Thyroid gland (tissue), 4 donors: ENCODE measurements around the gene SNAPC5. TPM values are rescaled to one million over a fixed set of nuclear protein-coding genes. Genes with fewer than 3 reads are reported as not detected.

Experiments
- DNase-seq, 2 donors: peaks; one replicate each; pipeline ENCODE4 v3.0.0-alpha.2; 2019
- H3K27ac ChIP-seq, 3 donors: fragments of 200-600 bp; sonication (generic); 1 replicate in 2 of 3; 2 replicates in 1 of 3; pipeline ENCODE4 v1.5.1; 2016 to 2019; ENCODE audit warnings: mild to moderate bottlenecking in 1 of 3, moderate library complexity in 1 of 3
- H3K27me3 ChIP-seq: fragments of 200-600 bp; sonication (generic); one replicate; pipeline ENCODE4 v1.5.1; 2019
- H3K36me3 ChIP-seq, 2 donors: fragments of 200-600 bp; sonication (generic); one replicate each; pipeline ENCODE4 v1.5.1; 2016 to 2019
- H3K4me1 ChIP-seq, 2 donors: fragments of 200-600 bp; sonication (generic); one replicate each; pipeline ENCODE4 v1.5.1; 2017 to 2019
- H3K4me3 ChIP-seq, 3 donors: fragments of 200-600 bp; sonication (generic); replicated peaks in 1 of 3; 1 replicate in 2 of 3; 2 replicates in 1 of 3; pipeline ENCODE4 v1.5.1; 2016; ENCODE audit warnings: mild to moderate bottlenecking in 1 of 3
- H3K9me3 ChIP-seq: fragments of 200-600 bp; sonication (generic); one replicate; pipeline ENCODE4 v1.5.1; 2017
- POLR2A ChIP-seq, 2 donors: fragments of 450-650 bp; IDR thresholded peaks; one replicate each; pipeline ENCODE4 v1.6.1; 2017; ENCODE audit warnings: antibody characterized with exemption in 2 of 2, mild to moderate bottlenecking in 2 of 2, moderate library complexity in 1 of 2
- WGBS, 2 donors: methylation state at CpG; one replicate each; pipeline ENCODE4 v1.1.5; 2017; 5-methylcytosine and 5-hydroxymethylcytosine counted together
- intact Hi-C: fragments of 100-400 bp; cut with DNase I; formaldehyde crosslinking; loops from one replicate; pipeline ENCODE4 v1.15.1; 2023
- total RNA-seq, 4 donors: library from RNA; depleted of rRNA; stranded (reverse); fragments of >200 nt; gene quantifications; one replicate each; pipeline ENCODE4 v1.2.3, GENCODE V29; 2016
- TF ChIP-seq, protein P1 (sequence below), 6 experiments: fragments of 200-600 bp in 3 of 6; fragments of 450-650 bp in 3 of 6; sonication (generic) in 3 of 6; IDR thresholded peaks; one replicate each; pipeline ENCODE4 v1.5.1; 2016 to 2019; ENCODE audit warnings: antibody characterized with exemption in 6 of 6, mild to moderate bottlenecking in 2 of 6, inconsistent platforms in 1 of 6, moderate library complexity in 1 of 6

SNAPC5 gene
- total RNA-seq, 4 donors from 2014 or later: 26.3 to 79.2 (median 40.5) TPM

DNA sequence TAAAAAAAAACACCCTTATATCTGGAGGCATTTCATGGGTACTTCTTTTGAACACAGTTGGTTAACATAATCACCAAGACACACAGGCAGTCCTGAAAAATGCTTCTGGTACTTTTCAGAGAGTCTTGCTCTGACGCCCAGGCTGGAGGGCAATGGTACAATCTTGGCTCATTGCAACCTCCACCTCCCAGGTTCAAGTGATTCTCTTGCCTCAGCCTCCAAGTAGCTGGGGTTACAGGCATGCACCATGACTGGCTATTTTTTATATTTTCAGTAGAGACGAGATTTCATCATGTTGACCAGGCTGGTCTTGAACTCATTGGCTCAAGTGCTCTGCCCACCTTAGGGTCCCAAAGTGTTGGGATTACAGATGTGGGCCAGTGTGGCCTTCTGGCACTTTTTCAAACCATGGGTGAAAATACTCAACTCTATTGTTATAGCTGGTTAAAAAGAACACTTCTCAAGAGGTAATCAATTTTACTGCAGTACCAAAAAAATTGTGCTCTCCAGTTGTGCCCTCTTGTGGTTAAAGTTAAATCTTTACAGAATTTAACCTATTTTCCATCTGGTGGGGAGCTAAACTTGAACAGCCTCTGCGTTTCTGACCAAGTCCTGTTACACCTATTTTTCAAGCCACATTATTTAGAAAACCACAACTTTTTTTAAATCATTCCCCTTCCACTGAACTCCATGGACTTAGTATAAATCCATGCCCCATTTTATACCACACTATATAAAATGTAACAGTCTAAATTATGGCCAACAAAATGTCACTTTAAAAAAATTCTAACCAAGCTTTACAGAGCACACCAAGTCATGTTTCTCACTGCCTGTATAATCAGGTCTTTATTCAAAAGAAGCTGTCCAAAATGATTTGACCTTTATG lies 1.2 kb upstream of the SNAPC5 start:
- H3K4me1 ChIP-seq: peaks cover 17 to 22% of the 10 kb centered on the region in 2 donors
- H3K4me3 ChIP-seq: no peak overlapping the region
- WGBS, 2 donors: 70 to 73% methylated on average over 3 of the region's 3 CpGs
- intact Hi-C loops: no loop called here
- H3K36me3 ChIP-seq: peaks cover 51 to 53% of the 10 kb centered on the region in 2 donors
- H3K27ac ChIP-seq: peak overlapping the region in 1 of 3 donors; percentile 1
- H3K9me3 ChIP-seq: no peaks in the 10 kb centered on the region
- no peak for DNase-seq
- no peaks in the 10 kb centered on the region for H3K27me3 ChIP-seq
- TF ChIP-seq, protein P1, sequence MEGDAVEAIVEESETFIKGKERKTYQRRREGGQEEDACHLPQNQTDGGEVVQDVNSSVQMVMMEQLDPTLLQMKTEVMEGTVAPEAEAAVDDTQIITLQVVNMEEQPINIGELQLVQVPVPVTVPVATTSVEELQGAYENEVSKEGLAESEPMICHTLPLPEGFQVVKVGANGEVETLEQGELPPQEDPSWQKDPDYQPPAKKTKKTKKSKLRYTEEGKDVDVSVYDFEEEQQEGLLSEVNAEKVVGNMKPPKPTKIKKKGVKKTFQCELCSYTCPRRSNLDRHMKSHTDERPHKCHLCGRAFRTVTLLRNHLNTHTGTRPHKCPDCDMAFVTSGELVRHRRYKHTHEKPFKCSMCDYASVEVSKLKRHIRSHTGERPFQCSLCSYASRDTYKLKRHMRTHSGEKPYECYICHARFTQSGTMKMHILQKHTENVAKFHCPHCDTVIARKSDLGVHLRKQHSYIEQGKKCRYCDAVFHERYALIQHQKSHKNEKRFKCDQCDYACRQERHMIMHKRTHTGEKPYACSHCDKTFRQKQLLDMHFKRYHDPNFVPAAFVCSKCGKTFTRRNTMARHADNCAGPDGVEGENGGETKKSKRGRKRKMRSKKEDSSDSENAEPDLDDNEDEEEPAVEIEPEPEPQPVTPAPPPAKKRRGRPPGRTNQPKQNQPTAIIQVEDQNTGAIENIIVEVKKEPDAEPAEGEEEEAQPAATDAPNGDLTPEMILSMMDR (IDR thresholded peaks at IDR 0.05): peak in 4 of 6 experiments; percentile 19 to 38 (median 28)
- no peak for TF ChIP-seq POLR2A (IDR thresholded peaks at IDR 0.05)

DNA sequence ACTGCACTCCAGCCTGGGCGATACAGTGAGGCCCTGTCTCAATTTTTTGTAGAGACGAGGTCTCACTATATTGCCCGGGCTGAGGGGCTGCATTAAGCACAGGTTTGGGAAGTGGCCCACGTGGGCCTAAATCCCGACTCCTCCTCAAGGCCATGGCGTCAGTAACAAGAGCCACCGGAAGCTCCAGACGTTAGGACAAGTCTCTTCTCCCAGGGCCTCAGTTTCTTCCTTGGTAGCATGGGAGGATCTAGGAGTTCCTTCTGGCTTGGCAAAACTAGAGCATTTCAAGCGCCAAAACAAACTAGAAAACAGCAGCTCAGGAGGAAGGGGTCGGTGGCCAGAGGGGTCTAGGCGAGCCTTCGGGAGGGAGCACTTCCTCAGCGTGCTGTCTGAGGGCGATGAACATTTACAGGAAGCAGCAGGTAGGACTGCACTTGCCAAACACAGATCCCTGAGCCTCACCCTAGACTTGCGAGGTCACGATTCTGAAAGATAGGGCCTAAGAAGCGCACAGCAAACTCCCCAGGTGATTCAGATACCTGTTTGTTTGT lies 536 bp downstream of the SNAPC5 start:
- TF ChIP-seq POLR2A (IDR thresholded peaks at IDR 0.05): no peak
- TF ChIP-seq, protein P1 (IDR thresholded peaks at IDR 0.05): no peak
- H3K4me3 ChIP-seq: peak overlapping the region; percentile 15 to 96 (median 86)
- H3K9me3 ChIP-seq: no peaks in the 10 kb centered on the region
- peaks cover 11 to 12% of the 10 kb centered on the region in 2 donors for H3K4me1 ChIP-seq
- H3K27ac ChIP-seq: peak overlapping the region; percentile 45 to 69 (median 62)
- no peak for DNase-seq
- peaks cover 39 to 57% of the 10 kb centered on the region in 2 donors for H3K36me3 ChIP-seq
- intact Hi-C loops: loop anchor here (2.0 kb wide), 1 partner anchor 110 kb away; the partner anchor contains the start of gene MAP2K1
- no peaks in the 10 kb centered on the region for H3K27me3 ChIP-seq
- 17 to 18% methylated on average over 15 to 17 of the region's 17 CpGs for WGBS, 2 donors

DNA sequence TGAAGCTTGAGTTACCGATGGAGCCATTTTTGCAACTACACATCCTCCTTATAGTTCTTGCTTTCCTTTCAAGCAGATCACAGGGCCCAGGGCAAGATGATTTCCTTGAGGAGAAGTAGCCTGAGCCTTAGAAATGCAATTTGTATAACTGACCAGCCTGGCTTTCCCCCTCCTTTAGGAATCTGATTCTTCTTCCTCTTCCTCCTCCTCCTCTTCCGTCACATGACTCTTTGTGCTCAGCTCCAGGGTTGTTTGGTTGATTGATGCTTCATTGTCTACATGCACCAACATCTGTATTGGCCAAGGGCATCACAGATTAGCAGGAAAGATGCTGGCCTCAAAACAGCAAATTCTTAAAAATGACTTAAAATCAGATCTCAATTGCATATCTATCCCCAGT lies 3.3 kb downstream of the SNAPC5 start:
- H3K4me1 ChIP-seq: peaks cover 11 to 12% of the 10 kb centered on the region in 2 donors
- H3K27me3 ChIP-seq: no peaks in the 10 kb centered on the region
- intact Hi-C loops: no loop called here
- H3K4me3 ChIP-seq: no peak overlapping the region
- peaks cover 25 to 46% of the 10 kb centered on the region in 2 donors for H3K36me3 ChIP-seq
- WGBS, 2 donors: 92 to 97% methylated on average over 2 of the region's 2 CpGs
- H3K9me3 ChIP-seq: no peaks in the 10 kb centered on the region
- no peak for DNase-seq
- TF ChIP-seq, protein P1 (IDR thresholded peaks at IDR 0.05): no peak
- TF ChIP-seq POLR2A (IDR thresholded peaks at IDR 0.05): no peak
- H3K27ac ChIP-seq: no peak overlapping the region

DNA sequence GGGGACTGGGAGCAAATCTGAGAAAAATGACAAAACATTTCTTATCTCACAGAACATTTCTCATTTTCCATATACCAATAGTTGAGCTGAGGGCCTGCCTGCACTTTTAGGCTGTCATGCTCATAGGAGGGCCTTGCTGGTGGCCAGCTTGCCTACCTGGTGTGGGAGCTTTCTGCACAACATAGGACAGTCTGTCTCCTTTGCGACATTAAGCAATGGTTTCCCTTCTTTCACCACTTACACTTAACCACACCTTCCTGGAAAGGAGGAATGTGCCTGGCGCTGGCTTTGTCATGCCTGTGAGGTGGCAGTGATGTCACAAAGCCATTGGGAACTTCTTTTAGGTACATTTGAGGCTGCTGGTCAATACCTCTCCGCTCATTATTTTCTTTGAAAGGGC lies 5.7 kb downstream of the SNAPC5 start:
- TF ChIP-seq POLR2A (IDR thresholded peaks at IDR 0.05): no peak
- TF ChIP-seq, protein P1 (IDR thresholded peaks at IDR 0.05): no peak
- no peak for DNase-seq
- H3K27me3 ChIP-seq: no peaks in the 10 kb centered on the region
- intact Hi-C loops: no loop called here
- H3K27ac ChIP-seq: no peak overlapping the region
- 94 to 95% methylated on average over 3 of the region's 3 CpGs for WGBS, 2 donors
- H3K4me1 ChIP-seq: peaks cover 6 to 8% of the 10 kb centered on the region in 2 donors
- H3K9me3 ChIP-seq: no peaks in the 10 kb centered on the region
- no peak overlapping the region for H3K4me3 ChIP-seq
- peaks cover 19 to 39% of the 10 kb centered on the region in 2 donors for H3K36me3 ChIP-seq
